RPMI8226 (cell line): Measurements from ENCODE around the gene FUT4.
"Not testable (repeated sequence)": the region's sequence is repeated elsewhere in the genome, so short reads cannot be mapped to it uniquely, and the experiment has no call there.

Experiments
- DNase-seq: peaks from one replicate; pipeline ENCODE4 v3.0.0-alpha.2; 2015

The FUT4 gene

GRCh38 chr11:94568717-94569116, 25.0 kb downstream of the FUT4 start:
- no peak for DNase-seq

GRCh38 chr11:94572975-94573374, 29.3 kb downstream of the FUT4 start:
- not testable (repeated sequence) for DNase-seq

GRCh38 chr11:94574193-94574961, 30.7 kb downstream of the FUT4 start:
- no peak for DNase-seq

- DNase-seq = no peak
Measured at GRCh38 chr11:94576306-94576705, 32.6 kb downstream of the FUT4 start.

GRCh38 chr11:94577841-94578240, 34.1 kb downstream of the FUT4 start:
- DNase-seq = no peak

- no peak for DNase-seq
Measured at GRCh38 chr11:94581926-94582325, 38.2 kb downstream of the FUT4 start.

- DNase-seq = no peak
Measured at GRCh38 chr11:94583213-94583865, 39.6 kb downstream of the FUT4 start.

GRCh38 chr11:94583866-94584500, 40.3 kb downstream of the FUT4 start:
- no peak for DNase-seq

- no peak for DNase-seq
Measured at GRCh38 chr11:94584978-94585377, 41.3 kb downstream of the FUT4 start.

- DNase-seq = no peak
Measured at GRCh38 chr11:94585399-94585798, 41.7 kb downstream of the FUT4 start.

- DNase-seq = no peak
Measured at GRCh38 chr11:94586546-94586945, 42.8 kb downstream of the FUT4 start.

- DNase-seq = no peak
Measured at GRCh38 chr11:94586978-94587377, 43.3 kb downstream of the FUT4 start.

- DNase-seq = no peak
Measured at GRCh38 chr11:94588366-94588942, 44.7 kb downstream of the FUT4 start.

GRCh38 chr11:94590352-94591041, 46.8 kb downstream of the FUT4 start:
- DNase-seq = no peak

- no peak for DNase-seq
Measured at GRCh38 chr11:94593030-94593429, 49.3 kb downstream of the FUT4 start.

- DNase-seq = no peak
Measured at GRCh38 chr11:94595076-94595475, 51.4 kb downstream of the FUT4 start.

GRCh38 chr11:94597896-94598295, 54.2 kb downstream of the FUT4 start:
- DNase-seq = no peak
